CD4-positive, alpha-beta T cell (primary cell): ENCODE data around the gene RBFA. TPM values are rescaled to one million over a fixed set of nuclear protein-coding genes. Genes with fewer than 3 reads are reported as not detected.

Experiments
- ATAC-seq: fragments of 200-7000 bp; cut with Tn5 transposase; one replicate; pipeline ENCODE4 v1.10.0; 2022; ENCODE audit warnings: mild to moderate bottlenecking; ENCODE audit not compliant: poor library complexity
- CTCF ChIA-PET: fragments of 350-600 bp; sonication (Branson Sonifier 250); formaldehyde crosslinking; loops from one replicate; lab custom pipeline; 2021; ENCODE audit warnings: antibody characterized with exemption, inconsistent platforms; lab: Charles Lee
- POLR2A ChIA-PET: fragments of 350-600 bp; sonication (Branson Sonifier 250); formaldehyde crosslinking; loops from one replicate; lab custom pipeline; 2021; ENCODE audit warnings: antibody characterized with exemption, inconsistent platforms; lab: Charles Lee
- DNase-seq, 14 experiments: peaks; one replicate each; pipeline ENCODE4 v3.0.0-alpha.2; 2013 to 2020; ENCODE audit warnings: mixed read lengths in 2 of 14
- H3K27ac ChIP-seq, 2 donors: one replicate each; pipeline versions ENCODE4 v1.5.1 to v1.7.0; 2013; ENCODE audit warnings: low read length in 2 of 2, low read depth in 1 of 2, mild to moderate bottlenecking in 1 of 2
- H3K27me3 ChIP-seq, 2 experiments: 1 replicate in 1 of 2; 2 replicates in 1 of 2; pipeline versions ENCODE4 v1.6.1 to v1.7.0; 2013; ENCODE audit warnings: low read length in 2 of 2, control low read depth in 1 of 2, mild to moderate bottlenecking in 1 of 2, moderate library complexity in 1 of 2; ENCODE audit not compliant: insufficient read depth in 2 of 2, control insufficient read depth in 1 of 2
- H3K36me3 ChIP-seq: one replicate; pipeline ENCODE4 v1.6.1; 2013; ENCODE audit warnings: low read length, control low read depth; ENCODE audit not compliant: insufficient read depth
- H3K4me1 ChIP-seq: one replicate; pipeline ENCODE4 v1.6.1; 2013; ENCODE audit warnings: low read length, control low read depth; ENCODE audit not compliant: insufficient read depth
- H3K4me3 ChIP-seq: one replicate; pipeline ENCODE4 v1.5.1; 2013; ENCODE audit warnings: mild to moderate bottlenecking, low read length, moderate library complexity
- H3K9me3 ChIP-seq, 2 experiments: 1 replicate in 1 of 2; 2 replicates in 1 of 2; pipeline versions ENCODE4 v1.6.1 to v1.7.0; 2013; ENCODE audit warnings: low read length in 2 of 2, mild to moderate bottlenecking in 2 of 2, control low read depth in 1 of 2, moderate library complexity in 1 of 2; ENCODE audit not compliant: control insufficient read depth in 1 of 2, insufficient read depth in 1 of 2
- H3K27ac Mint-ChIP-seq: one replicate; pipeline ENCODE4 v1.8.0; 2020; ENCODE audit warnings: mixed read lengths
- H3K27me3 Mint-ChIP-seq: one replicate; pipeline ENCODE4 v1.8.0; 2021; ENCODE audit warnings: mixed read lengths
- H3K36me3 Mint-ChIP-seq: one replicate; pipeline ENCODE4 v1.8.0; 2021; ENCODE audit warnings: low read depth, mixed read lengths
- H3K4me1 Mint-ChIP-seq: one replicate; pipeline ENCODE4 v1.8.0; 2021; ENCODE audit warnings: low read depth, mixed read lengths
- H3K4me3 Mint-ChIP-seq: one replicate; pipeline ENCODE4 v1.8.0; 2020; ENCODE audit warnings: mild to moderate bottlenecking, mixed read lengths
- H3K9me3 Mint-ChIP-seq: one replicate; pipeline ENCODE4 v1.8.0; 2020; ENCODE audit warnings: mixed read lengths
- intact Hi-C, 2 experiments: fragments of 100-400 bp; cut with DNase I in 1 of 2; cut with micrococcal nuclease in 1 of 2; formaldehyde crosslinking; loops; one replicate each; pipeline versions ENCODE4 v1.15.1 to v1.9.0; 2023 to 2025; cut with DNase I, micrococcal nuclease
- total RNA-seq, 174 experiments: library from RNA in 2 of 174; stranded (reverse) in 2 of 174; gene quantifications; one replicate each; pipeline ENCODE4 v1.2.3 and lab custom pipeline; 2021 to 2026
- TF ChIP-seq, protein P1 (sequence below): fragments of 200-600 bp; IDR thresholded peaks from one replicate; pipeline ENCODE4 v1.8.0; 2022; ENCODE audit warnings: antibody characterized with exemption, mild to moderate bottlenecking

The RBFA gene
- total RNA-seq, 2 experiments from 2014 or later, result 11.2 to 12.3 TPM

DNA sequence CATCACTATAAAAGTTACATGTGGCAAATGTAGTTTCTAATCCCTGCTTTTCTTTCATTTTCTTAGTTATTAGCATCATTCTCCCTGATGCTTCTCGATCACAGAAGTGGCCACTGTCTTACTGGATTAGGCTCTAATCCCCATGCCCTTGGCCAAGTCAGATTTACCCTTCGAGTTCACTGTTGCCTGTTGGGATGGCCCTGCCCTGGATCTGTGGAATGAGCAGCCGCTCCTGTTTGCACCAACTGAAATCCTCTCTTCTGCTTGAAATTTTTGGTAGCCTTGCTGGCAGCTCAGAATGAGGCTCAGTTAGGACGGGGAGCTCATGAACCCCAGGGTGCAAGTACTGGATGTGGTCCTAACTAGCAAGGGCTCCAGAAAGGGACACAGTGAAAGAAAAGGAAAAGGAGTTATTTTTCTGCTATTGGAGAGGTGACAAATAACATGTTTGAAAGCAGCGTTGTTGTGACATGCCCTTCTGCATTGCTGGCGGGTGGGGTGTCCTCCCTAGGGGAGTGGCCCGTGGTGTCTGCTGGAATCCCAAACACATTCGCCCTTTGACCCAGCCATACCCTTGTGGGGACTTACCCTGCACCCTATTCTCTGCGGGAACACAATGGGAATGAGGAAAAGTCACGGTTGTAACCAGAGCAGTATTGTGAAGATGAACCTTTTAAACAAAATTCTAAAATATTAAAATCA, 34.5 kb downstream of the RBFA start:
- intact Hi-C loops, result no loop called here
- Histone ChIP-seq H3K4me3 (no peak overlapping the region), H3K4me1 (no peaks in the 10 kb centered on the region), H3K27me3 (peaks cover 0 to 2% of the 10 kb centered on the region in 2 experiments), H3K27ac (no peak overlapping the region), H3K36me3 (no peaks in the 10 kb centered on the region), H3K9me3 (peaks cover 0 to 4% of the 10 kb centered on the region in 2 experiments)
- no peaks in the 10 kb centered on the region for H3K36me3 Mint-ChIP-seq
- no peak for ATAC-seq
- H3K4me3 Mint-ChIP-seq, result no peak overlapping the region
- no peak overlapping the region for H3K27ac Mint-ChIP-seq
- TF ChIP-seq, protein P1, sequence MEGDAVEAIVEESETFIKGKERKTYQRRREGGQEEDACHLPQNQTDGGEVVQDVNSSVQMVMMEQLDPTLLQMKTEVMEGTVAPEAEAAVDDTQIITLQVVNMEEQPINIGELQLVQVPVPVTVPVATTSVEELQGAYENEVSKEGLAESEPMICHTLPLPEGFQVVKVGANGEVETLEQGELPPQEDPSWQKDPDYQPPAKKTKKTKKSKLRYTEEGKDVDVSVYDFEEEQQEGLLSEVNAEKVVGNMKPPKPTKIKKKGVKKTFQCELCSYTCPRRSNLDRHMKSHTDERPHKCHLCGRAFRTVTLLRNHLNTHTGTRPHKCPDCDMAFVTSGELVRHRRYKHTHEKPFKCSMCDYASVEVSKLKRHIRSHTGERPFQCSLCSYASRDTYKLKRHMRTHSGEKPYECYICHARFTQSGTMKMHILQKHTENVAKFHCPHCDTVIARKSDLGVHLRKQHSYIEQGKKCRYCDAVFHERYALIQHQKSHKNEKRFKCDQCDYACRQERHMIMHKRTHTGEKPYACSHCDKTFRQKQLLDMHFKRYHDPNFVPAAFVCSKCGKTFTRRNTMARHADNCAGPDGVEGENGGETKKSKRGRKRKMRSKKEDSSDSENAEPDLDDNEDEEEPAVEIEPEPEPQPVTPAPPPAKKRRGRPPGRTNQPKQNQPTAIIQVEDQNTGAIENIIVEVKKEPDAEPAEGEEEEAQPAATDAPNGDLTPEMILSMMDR, result no peak
- H3K4me1 Mint-ChIP-seq, result no peaks in the 10 kb centered on the region
- ChIA-PET POLR2A (no interaction called here), CTCF (no interaction called here)
- no peaks in the 10 kb centered on the region for H3K27me3 Mint-ChIP-seq
- DNase-seq, result no peak
- H3K9me3 Mint-ChIP-seq, result no peaks in the 10 kb centered on the region

DNA sequence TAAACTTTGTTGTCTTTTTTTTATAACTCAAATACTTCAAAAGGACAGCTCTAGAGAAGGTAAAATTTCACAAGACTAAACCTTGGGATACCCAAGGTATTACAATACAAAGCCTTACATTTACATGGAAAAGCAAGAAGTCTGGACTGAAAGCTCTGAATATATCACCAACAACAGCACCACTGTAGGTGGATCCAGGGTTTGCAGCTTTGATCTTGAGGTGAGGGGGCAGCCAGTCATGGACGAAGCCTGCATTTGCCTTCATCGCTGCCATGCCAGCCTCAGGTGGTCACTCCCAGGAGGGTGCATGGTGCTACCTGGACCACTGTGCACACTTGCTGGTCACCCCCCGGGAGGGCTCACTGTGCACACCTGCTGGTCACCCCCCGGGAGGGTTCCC, 36.6 kb downstream of the RBFA start:
- CTCF ChIA-PET, result no interaction called here

DNA sequence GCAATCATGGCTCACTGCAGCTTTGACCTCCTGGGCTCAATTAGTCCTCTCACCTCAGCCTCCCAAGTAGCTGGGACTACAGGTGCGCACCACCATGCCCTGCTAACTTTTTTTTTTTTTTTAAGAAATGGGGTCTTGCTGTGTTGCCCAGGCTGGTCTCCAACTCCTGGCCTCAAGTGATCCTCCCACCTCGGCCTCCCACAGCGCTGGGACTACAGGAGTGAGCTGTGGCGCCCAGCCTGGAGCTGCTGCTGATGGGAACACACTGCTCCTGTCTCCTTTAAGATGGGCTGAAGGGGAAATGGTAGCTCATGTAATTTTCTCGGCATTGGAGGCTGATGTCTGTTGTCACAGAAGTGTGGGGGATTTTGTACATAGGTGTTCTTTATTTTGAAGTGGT, 39.9 kb downstream of the RBFA start:
- no peak for DNase-seq
- H3K27me3 Mint-ChIP-seq, result no peaks in the 10 kb centered on the region
- H3K4me3 Mint-ChIP-seq, result no peak overlapping the region
- no peaks in the 10 kb centered on the region for H3K4me1 Mint-ChIP-seq
- Histone ChIP-seq H3K27ac (no peak overlapping the region), H3K9me3 (no peaks in the 10 kb centered on the region), H3K4me1 (no peaks in the 10 kb centered on the region), H3K36me3 (no peaks in the 10 kb centered on the region), H3K27me3 (peaks cover 0 to 4% of the 10 kb centered on the region in 2 experiments), H3K4me3 (no peak overlapping the region)
- ChIA-PET CTCF (no interaction called here), POLR2A (no interaction called here)
- no peak for ATAC-seq
- H3K9me3 Mint-ChIP-seq, result no peaks in the 10 kb centered on the region
- no peaks in the 10 kb centered on the region for H3K36me3 Mint-ChIP-seq
- intact Hi-C loops, result no loop called here
- TF ChIP-seq, protein P1, result no peak
- no peak overlapping the region for H3K27ac Mint-ChIP-seq

More for the DNA sequence above, 36.6 kb downstream of the RBFA start:
- Histone ChIP-seq H3K27ac (no peak overlapping the region), H3K4me3 (no peak overlapping the region), H3K9me3 (no peaks in the 10 kb centered on the region), H3K36me3 (no peaks in the 10 kb centered on the region), H3K27me3 (no peaks in the 10 kb centered on the region), H3K4me1 (no peaks in the 10 kb centered on the region)
- no peaks in the 10 kb centered on the region for H3K27me3 Mint-ChIP-seq
- DNase-seq (no peak), ATAC-seq (no peak)
- intact Hi-C loops, result no loop called here
- POLR2A ChIA-PET, result no interaction called here
- H3K4me3 Mint-ChIP-seq, result no peak overlapping the region
- TF ChIP-seq, protein P1, result no peak
- no peaks in the 10 kb centered on the region for H3K4me1 Mint-ChIP-seq
- no peak overlapping the region for H3K27ac Mint-ChIP-seq
- H3K9me3 Mint-ChIP-seq, result no peaks in the 10 kb centered on the region
- no peaks in the 10 kb centered on the region for H3K36me3 Mint-ChIP-seq
